Breast epithelium (tissue), 4 donors: ENCODE results near the gene MXRA8. TPM values are rescaled to one million over a fixed set of nuclear protein-coding genes. Genes with fewer than 3 reads are reported as not detected.

Experiments used
- DNase-seq, 2 donors: peaks; one replicate each; pipeline ENCODE4 v3.0.0-alpha.2; 2019; ENCODE audit warnings: low spot score in 2 of 2
- H3K27ac ChIP-seq, 2 donors: fragments of 200-600 bp; sonication (generic) in 1 of 2; one replicate each; pipeline ENCODE4 v1.5.1; 2016 to 2019; ENCODE audit warnings: mild to moderate bottlenecking in 1 of 2
- H3K27me3 ChIP-seq, 2 donors: fragments of 200-600 bp; sonication (generic) in 1 of 2; one replicate each; pipeline versions ENCODE4 v1.5.1 to v1.6.0; 2017 to 2019; ENCODE audit warnings: control low read depth in 1 of 2, mild to moderate bottlenecking in 1 of 2
- H3K36me3 ChIP-seq: fragments of 200-600 bp; one replicate; pipeline ENCODE4 v1.5.1; 2019
- H3K4me1 ChIP-seq, 2 donors: fragments of 200-600 bp; sonication (generic); one replicate each; pipeline ENCODE4 v1.5.1; 2016 to 2019; ENCODE audit warnings: control low read depth in 1 of 2
- H3K4me3 ChIP-seq, 3 donors: fragments of 200-600 bp; sonication (generic); 1 replicate in 2 of 3; 2 replicates in 1 of 3; pipeline ENCODE4 v1.5.1; 2016 to 2019; ENCODE audit warnings: mild to moderate bottlenecking in 3 of 3, moderate library complexity in 2 of 3
- H3K9me3 ChIP-seq, 2 donors: fragments of 200-600 bp; sonication (generic) in 1 of 2; one replicate each; pipeline ENCODE4 v1.5.1; 2016 to 2019; ENCODE audit warnings: control low read depth in 1 of 2
- CTCF ChIP-seq, 3 donors: fragments of 450-650 bp; IDR thresholded peaks; one replicate each; pipeline ENCODE4 v1.5.1; 2016 to 2017; ENCODE audit warnings: antibody characterized with exemption in 3 of 3, mild to moderate bottlenecking in 3 of 3, moderate library complexity in 3 of 3
- POLR2A ChIP-seq: fragments of 450-650 bp; IDR thresholded peaks from one replicate; pipeline ENCODE4 v1.6.1; 2016; ENCODE audit warnings: antibody characterized with exemption, mild to moderate bottlenecking, moderate library complexity
- POLR2AphosphoS5 ChIP-seq, 3 donors: sonication (generic); formaldehyde crosslinking; IDR thresholded peaks; one replicate each; pipeline ENCODE4 v1.6.1; 2017; ENCODE audit warnings: antibody characterized with exemption in 3 of 3
- intact Hi-C: fragments of 100-400 bp; cut with DNase I; formaldehyde crosslinking; loops from one replicate; pipeline ENCODE4 v1.15.1; 2023; ENCODE audit warnings: low total_unique reads
- total RNA-seq, 3 donors: library from RNA; depleted of rRNA; stranded (reverse); fragments of >200 nt; gene quantifications; one replicate each; pipeline ENCODE4 v1.1.0, GENCODE V29; 2016

MXRA8 gene
- total RNA-seq, 3 donors from 2014 or later: 93.4 to 308 (median 99.8) TPM

DNA sequence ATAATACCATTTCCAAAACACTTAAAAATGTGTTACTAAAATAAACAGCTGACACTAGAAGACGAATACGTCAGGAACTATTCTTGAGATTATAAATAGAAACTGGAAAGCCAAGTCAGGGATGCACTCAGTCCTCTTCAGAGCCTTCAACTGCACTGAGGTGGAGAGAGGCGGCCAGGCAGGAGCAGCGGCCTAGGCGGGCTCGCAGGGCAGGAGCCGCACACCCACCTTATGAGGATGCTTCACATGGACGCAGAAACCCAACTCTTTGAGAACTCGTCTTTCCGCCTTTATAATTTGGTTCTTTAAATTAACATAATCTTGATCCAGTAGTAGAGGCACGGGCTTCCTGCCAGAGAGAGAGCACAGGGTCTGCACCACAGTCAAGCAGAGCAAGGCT is 36.8 kb upstream of the MXRA8 start:
- peaks cover 20% of the 10 kb centered on the region for H3K36me3 ChIP-seq

GRCh38 chr1:1394116-1394515 is 35.8 kb upstream of the MXRA8 start:
- no peak for TF ChIP-seq POLR2A
- TF ChIP-seq CTCF (IDR thresholded peaks at IDR 0.05): no peak
- no peak for TF ChIP-seq POLR2AphosphoS5 (IDR thresholded peaks at IDR 0.05)
- Histone ChIP-seq H3K4me1 (peaks cover 0 to 9% of the 10 kb centered on the region in 2 donors), H3K27me3 (no peaks in the 10 kb centered on the region), H3K27ac (no peak overlapping the region), H3K4me3 (no peak overlapping the region), H3K9me3 (no peaks in the 10 kb centered on the region), H3K36me3 (peaks cover 20% of the 10 kb centered on the region)
- intact Hi-C loops: no loop called here
- DNase-seq: no peak

More for the DNA sequence above, 36.8 kb upstream of the MXRA8 start:
- Histone ChIP-seq H3K27me3 (no peaks in the 10 kb centered on the region), H3K9me3 (no peaks in the 10 kb centered on the region), H3K4me3 (no peak overlapping the region), H3K27ac (no peak overlapping the region), H3K4me1 (peaks cover 0 to 11% of the 10 kb centered on the region in 2 donors)
- intact Hi-C loops: no loop called here
- no peak for DNase-seq
- TF ChIP-seq POLR2A (no peak), POLR2AphosphoS5 (IDR thresholded peaks at IDR 0.05) (no peak), CTCF (IDR thresholded peaks at IDR 0.05) (no peak)

GRCh38 chr1:1393428-1393827 is 35.1 kb upstream of the MXRA8 start:
- Histone ChIP-seq H3K36me3 (peaks cover 20% of the 10 kb centered on the region), H3K4me3 (no peak overlapping the region), H3K27ac (no peak overlapping the region), H3K27me3 (no peaks in the 10 kb centered on the region), H3K9me3 (no peaks in the 10 kb centered on the region), H3K4me1 (peaks cover 0 to 8% of the 10 kb centered on the region in 2 donors)
- DNase-seq: no peak
- intact Hi-C loops: no loop called here
- TF ChIP-seq POLR2A (no peak), POLR2AphosphoS5 (IDR thresholded peaks at IDR 0.05) (no peak), CTCF (IDR thresholded peaks at IDR 0.05) (no peak)

GRCh38 chr1:1393014-1393413 is 34.7 kb upstream of the MXRA8 start:
- no peak for DNase-seq
- no peak overlapping the region for H3K27ac ChIP-seq
- no peaks in the 10 kb centered on the region for H3K9me3 ChIP-seq
- H3K27me3 ChIP-seq: no peaks in the 10 kb centered on the region
- TF ChIP-seq POLR2AphosphoS5 (IDR thresholded peaks at IDR 0.05) (no peak), POLR2A (no peak), CTCF (IDR thresholded peaks at IDR 0.05) (no peak)
- H3K36me3 ChIP-seq: peaks cover 21% of the 10 kb centered on the region
- no peak overlapping the region for H3K4me3 ChIP-seq
- peaks cover 0 to 4% of the 10 kb centered on the region in 2 donors for H3K4me1 ChIP-seq
- intact Hi-C loops: no loop called here

DNA sequence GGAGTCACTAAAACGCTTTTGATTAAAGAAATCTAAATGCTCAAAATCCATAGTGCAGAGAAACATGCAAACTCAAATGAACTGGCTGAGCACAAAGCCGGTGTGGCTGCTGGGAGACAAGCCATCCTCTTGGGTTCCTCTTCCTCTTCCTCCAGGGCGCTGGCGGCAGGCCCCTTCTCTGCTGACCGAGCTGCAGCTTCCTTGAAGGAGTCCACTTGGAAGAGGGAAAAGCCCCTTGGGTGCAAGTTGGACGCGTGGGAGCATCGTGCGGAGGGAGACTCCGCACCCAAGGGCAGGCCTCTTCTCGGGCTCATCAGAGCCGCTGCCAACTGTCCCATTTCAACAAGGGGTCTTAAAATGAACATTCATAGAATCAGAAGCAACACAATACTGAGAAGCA is 32.9 kb upstream of the MXRA8 start:
- intact Hi-C loops: no loop called here
- H3K27me3 ChIP-seq: no peaks in the 10 kb centered on the region
- H3K4me3 ChIP-seq: no peak overlapping the region
- H3K9me3 ChIP-seq: no peaks in the 10 kb centered on the region
- TF ChIP-seq CTCF (IDR thresholded peaks at IDR 0.05) (no peak), POLR2A (no peak), POLR2AphosphoS5 (IDR thresholded peaks at IDR 0.05) (no peak)
- H3K27ac ChIP-seq: no peak overlapping the region
- no peaks in the 10 kb centered on the region for H3K4me1 ChIP-seq
- H3K36me3 ChIP-seq: peaks cover 36% of the 10 kb centered on the region
- no peak for DNase-seq
